ENCODE data around the gene OR51B5.

Gene OR51B5

DNA sequence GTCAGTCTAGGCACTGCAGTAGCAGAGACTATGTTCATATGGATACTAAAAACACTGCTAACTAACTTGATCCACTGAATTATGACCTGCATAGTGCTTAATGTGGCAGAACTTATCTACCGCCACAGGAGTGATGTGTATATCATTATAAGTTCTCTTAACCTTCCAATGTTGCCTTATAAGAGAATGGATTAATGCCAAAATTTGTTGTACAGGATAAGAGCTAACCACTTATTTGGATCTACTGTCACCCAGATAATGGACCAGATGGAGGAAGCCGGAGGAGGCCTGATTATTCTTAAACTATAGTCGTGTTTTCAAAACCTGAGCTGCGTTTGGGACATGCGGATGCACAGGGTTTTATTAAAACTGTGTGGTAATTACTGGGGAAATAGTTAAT lies 39.7 kb downstream of the OR51B5 start:
- no peak overlapping the region for H3K4me2 ChIP-seq (ENCODE audit: low read depth, low read length, poor library complexity, severe bottlenecking)
- no peaks in the 10 kb centered on the region for H4K20me1 ChIP-seq (ENCODE audit: low read depth, low read length)
- no peaks in the 10 kb centered on the region for H3K36me3 ChIP-seq (ENCODE audit: low read length)
- H3K27me3 ChIP-seq (ENCODE audit: low read length) = no peaks in the 10 kb centered on the region
- no peak overlapping the region for H3K9ac ChIP-seq (ENCODE audit: low read length)
- no peaks in the 10 kb centered on the region for H3F3A ChIP-seq (ENCODE audit: insufficient read depth)
- no peak overlapping the region for H2AFZ ChIP-seq (ENCODE audit: low read depth, low read length, severe bottlenecking)
- no peaks in the 10 kb centered on the region for H3K9me2 ChIP-seq (replicated peaks; ENCODE audit: insufficient read depth, low read length)
- H3K4me3 ChIP-seq (ENCODE audit: insufficient read depth, low read length, poor library complexity, severe bottlenecking) = no peak overlapping the region
- no peak overlapping the region for H3K27ac ChIP-seq (ENCODE audit: low read depth, low read length)
- TF ChIP-seq EZH2phosphoT487 (conservative IDR thresholded peaks at IDR 0.05; ENCODE audit: low read length) (no peak), CTCF (IDR thresholded peaks at IDR 0.05; ENCODE audit: insufficient read depth, low read length, poor library complexity, severe bottlenecking) (no peak)
- H3K79me2 ChIP-seq (ENCODE audit: insufficient read depth, low read length) = no peaks in the 10 kb centered on the region
- H3K9me3 ChIP-seq (ENCODE audit: insufficient read depth, low read length) = no peaks in the 10 kb centered on the region

- Histone ChIP-seq H3K27ac (ENCODE audit: low read depth, low read length) (no peak within 1 kb of the TSS), H4K20me1 (ENCODE audit: low read depth, low read length) (no peaks in the 10 kb centered on the region), H3K9me2 (replicated peaks; ENCODE audit: insufficient read depth, low read length) (no peaks in the 10 kb centered on the region), H3K27me3 (ENCODE audit: low read length) (no peaks in the 10 kb centered on the region), H3K79me2 (ENCODE audit: insufficient read depth, low read length) (no peaks in the 10 kb centered on the region), H3K4me2 (ENCODE audit: low read depth, low read length, poor library complexity, severe bottlenecking) (no peak within 1 kb of the TSS), H3K9ac (ENCODE audit: low read length) (no peak within 1 kb of the TSS), H3K9me3 (ENCODE audit: insufficient read depth, low read length) (no peaks in the 10 kb centered on the region), H3K4me3 (ENCODE audit: insufficient read depth, low read length, poor library complexity, severe bottlenecking) (no peak within 1 kb of the TSS), H3F3A (ENCODE audit: insufficient read depth) (no peaks in the 10 kb centered on the region), H2AFZ (ENCODE audit: low read depth, low read length, severe bottlenecking) (no peak within 1 kb of the TSS), H3K36me3 (ENCODE audit: low read length) (no peaks in the 10 kb centered on the region)
- TF ChIP-seq CTCF (IDR thresholded peaks at IDR 0.05; ENCODE audit: insufficient read depth, low read length, poor library complexity, severe bottlenecking) = no peak
- TF ChIP-seq EZH2phosphoT487 (conservative IDR thresholded peaks at IDR 0.05; ENCODE audit: low read length) = no peak
Observed at GRCh38 chr11:5301846-5302245, 41.5 kb downstream of the OR51B5 start, which contains the start of gene OR51B4. Gene OR51B4 (minus strand): TSS chr11:5301946. CDS start chr11:5301946, 0 bp downstream.

GRCh38 chr11:5300251-5300650 lies 43.1 kb downstream of the OR51B5 start:
- Histone ChIP-seq H4K20me1 (ENCODE audit: low read depth, low read length) (no peaks in the 10 kb centered on the region), H3K9me2 (replicated peaks; ENCODE audit: insufficient read depth, low read length) (no peaks in the 10 kb centered on the region), H3K27ac (ENCODE audit: low read depth, low read length) (no peak overlapping the region), H2AFZ (ENCODE audit: low read depth, low read length, severe bottlenecking) (no peak overlapping the region), H3K27me3 (ENCODE audit: low read length) (no peaks in the 10 kb centered on the region), H3K4me2 (ENCODE audit: low read depth, low read length, poor library complexity, severe bottlenecking) (no peak overlapping the region), H3K4me3 (ENCODE audit: insufficient read depth, low read length, poor library complexity, severe bottlenecking) (no peak overlapping the region), H3K79me2 (ENCODE audit: insufficient read depth, low read length) (no peaks in the 10 kb centered on the region), H3K9me3 (ENCODE audit: insufficient read depth, low read length) (no peaks in the 10 kb centered on the region), H3K36me3 (ENCODE audit: low read length) (no peaks in the 10 kb centered on the region), H3F3A (ENCODE audit: insufficient read depth) (no peaks in the 10 kb centered on the region), H3K9ac (ENCODE audit: low read length) (no peak overlapping the region)
- no peak for TF ChIP-seq CTCF (IDR thresholded peaks at IDR 0.05; ENCODE audit: insufficient read depth, low read length, poor library complexity, severe bottlenecking)

All from SU-DHL-6 (cell line).